Testis (tissue), 3 donors: ENCODE measurements around the gene NDUFA13. TPM values are rescaled to one million over a fixed set of nuclear protein-coding genes. Genes with fewer than 3 reads are reported as not detected.

Experiments used
- DNase-seq: peaks from one replicate; pipeline ENCODE4 v3.0.0-alpha.2; 2019
- H3K27ac ChIP-seq, 2 donors: fragments of 200-600 bp; sonication (generic); one replicate each; pipeline ENCODE4 v1.5.1; 2019
- H3K27me3 ChIP-seq: fragments of 200-600 bp; sonication (generic); one replicate; pipeline ENCODE4 v1.5.1; 2019
- H3K36me3 ChIP-seq: fragments of 200-600 bp; sonication (generic); one replicate; pipeline ENCODE4 v1.5.1; 2017; ENCODE audit warnings: low read depth; ENCODE audit errors: missing control alignments
- H3K4me1 ChIP-seq: fragments of 200-600 bp; sonication (generic); one replicate; pipeline ENCODE4 v1.5.1; 2019
- H3K4me3 ChIP-seq, 2 donors: fragments of 200-600 bp; sonication (generic); one replicate each; pipeline ENCODE4 v1.5.1; 2017 to 2019
- H3K9me3 ChIP-seq: fragments of 200-600 bp; sonication (generic); one replicate; pipeline ENCODE4 v1.5.1; 2017
- CTCF ChIP-seq, 3 experiments: fragments of 450-650 bp in 2 of 3; fragments of 200-600 bp in 1 of 3; sonication (generic) in 1 of 3; IDR thresholded peaks; one replicate each; pipeline ENCODE4 v1.5.1; 2016 to 2019; ENCODE audit warnings: antibody characterized with exemption in 3 of 3, mild to moderate bottlenecking in 2 of 3, moderate library complexity in 1 of 3
- POLR2A ChIP-seq: fragments of 450-650 bp; IDR thresholded peaks from one replicate; pipeline ENCODE4 v1.6.1; 2017; ENCODE audit warnings: antibody characterized with exemption, mild to moderate bottlenecking, moderate library complexity
- WGBS, 2 donors: methylation state at CpG; one replicate each; pipeline ENCODE4 v1.1.5; 2018; 5-methylcytosine and 5-hydroxymethylcytosine counted together
- intact Hi-C: fragments of 100-400 bp; cut with DNase I; formaldehyde crosslinking; loops from one replicate; pipeline ENCODE4 v1.15.1; 2023; ENCODE audit warnings: low total_unique reads
- polyA plus RNA-seq: library from polyadenylated mRNA; stranded (reverse); fragments of 350-450 nt; fragmentation: Illumina TruSeq; extraction: RNeasy Lipid Tissue Mini Kit (QIAGEN cat#74804); gene quantifications from one replicate; pipeline ENCODE4 v1.2.3, GENCODE V29; 2014; ENCODE audit warnings: low read depth, low replicate concordance; ENCODE audit not compliant: insufficient read depth
- total RNA-seq, 2 donors: library from RNA; depleted of rRNA; stranded (reverse); fragments of >200 nt; gene quantifications; one replicate each; pipeline ENCODE4 v1.2.3, GENCODE V29; 2016

The NDUFA13 gene
- total and polyA plus RNA-seq, 3 donors from 2014 or later, result 210 to 283 (median 260) TPM

GRCh38 chr19:19487077-19487949 lies 28.7 kb upstream of the NDUFA13 start:
- Histone ChIP-seq H3K4me3 (no peak overlapping the region), H3K27me3 (no peaks in the 10 kb centered on the region), H3K9me3 (no peaks in the 10 kb centered on the region), H3K27ac (no peak overlapping the region), H3K36me3 (no peaks in the 10 kb centered on the region), H3K4me1 (peaks cover 53% of the 10 kb centered on the region)
- intact Hi-C loops, result loop anchor here (5.0 kb wide), 1 partner anchor 120 kb away; no protein-coding TSS in a partner anchor
- no peak for DNase-seq
- 64 to 80% methylated on average over 1 to 9 of the region's 9 CpGs for WGBS, 2 donors
- TF ChIP-seq POLR2A (no peak), CTCF (IDR thresholded peaks at IDR 0.05) (no peak)

GRCh38 chr19:19487950-19488874 lies 27.8 kb upstream of the NDUFA13 start:
- H3K9me3 ChIP-seq, result no peaks in the 10 kb centered on the region
- DNase-seq, result peak; percentile 43
- H3K4me3 ChIP-seq, result no peak overlapping the region
- WGBS, 2 donors, result 51 to 72% methylated on average over 15 to 20 of the region's 20 CpGs
- no peaks in the 10 kb centered on the region for H3K36me3 ChIP-seq
- intact Hi-C loops, result loop anchor here (5.0 kb wide), 1 partner anchor 121 kb away; no protein-coding TSS in a partner anchor
- no peaks in the 10 kb centered on the region for H3K27me3 ChIP-seq
- peaks cover 53% of the 10 kb centered on the region for H3K4me1 ChIP-seq
- no peak for TF ChIP-seq POLR2A
- TF ChIP-seq CTCF (IDR thresholded peaks at IDR 0.05), result no peak
- H3K27ac ChIP-seq, result peak overlapping the region; percentile 65 to 75

GRCh38 chr19:19488875-19489690 lies 26.9 kb upstream of the NDUFA13 start:
- Histone ChIP-seq H3K4me1 (peaks cover 53% of the 10 kb centered on the region), H3K4me3 (no peak overlapping the region)
- peak; percentile 77 for DNase-seq

More at GRCh38 chr19:19488875-19489690, 26.9 kb upstream of the NDUFA13 start:
- TF ChIP-seq POLR2A (no peak), CTCF (IDR thresholded peaks at IDR 0.05) (no peak)
- WGBS, 2 donors, result 38 to 54% methylated on average over 14 of the region's 14 CpGs
- Histone ChIP-seq H3K9me3 (no peaks in the 10 kb centered on the region), H3K36me3 (no peaks in the 10 kb centered on the region), H3K27me3 (no peaks in the 10 kb centered on the region), H3K27ac (peak overlapping the region; percentile 65 to 75)
- intact Hi-C loops, result loop anchor here (5.0 kb wide), 1 partner anchor 122 kb away; no protein-coding TSS in a partner anchor
